Stimulated activated naive CD8-positive, alpha-beta T cell treated with anti-CD3 and anti-CD28 coated beads, Interleukin-15, amount 100 ng/mL, for 72 hours (primary cell): Measurements from ENCODE around the gene TRHDE.
A peak's percentile ranks its signal among the peaks of the same experiment; 100 is the strongest.

ENCODE experiments used
- ATAC-seq: fragments of 150-1000 bp; cut with Tn5 transposase; 2 replicates; pipeline ENCODE4 v1.10.0; 2021; ENCODE audit warnings: mild to moderate bottlenecking, moderate library complexity
- DNase-seq, 2 donors: peaks; one replicate each; pipeline ENCODE4 v3.0.0; 2021 to 2022
- H3K27ac Mint-ChIP-seq, 2 donors: one replicate each; pipeline ENCODE4 v1.8.0; 2022; ENCODE audit warnings: mild to moderate bottlenecking in 2 of 2, mixed read lengths in 2 of 2, moderate library complexity in 2 of 2
- H3K27me3 Mint-ChIP-seq: one replicate; pipeline ENCODE4 v1.8.0; 2022; ENCODE audit warnings: mixed read lengths
- H3K4me1 Mint-ChIP-seq: one replicate; pipeline ENCODE4 v1.8.0; 2022; ENCODE audit warnings: mild to moderate bottlenecking, mixed read lengths
- H3K4me3 Mint-ChIP-seq, 2 donors: one replicate each; pipeline ENCODE4 v1.8.0; 2022; ENCODE audit warnings: mild to moderate bottlenecking in 2 of 2, mixed read lengths in 2 of 2, moderate library complexity in 1 of 2
- H3K9me3 Mint-ChIP-seq, 2 donors: one replicate each; pipeline ENCODE4 v1.8.0; 2022; ENCODE audit warnings: mixed read lengths in 2 of 2

The TRHDE gene

DNA sequence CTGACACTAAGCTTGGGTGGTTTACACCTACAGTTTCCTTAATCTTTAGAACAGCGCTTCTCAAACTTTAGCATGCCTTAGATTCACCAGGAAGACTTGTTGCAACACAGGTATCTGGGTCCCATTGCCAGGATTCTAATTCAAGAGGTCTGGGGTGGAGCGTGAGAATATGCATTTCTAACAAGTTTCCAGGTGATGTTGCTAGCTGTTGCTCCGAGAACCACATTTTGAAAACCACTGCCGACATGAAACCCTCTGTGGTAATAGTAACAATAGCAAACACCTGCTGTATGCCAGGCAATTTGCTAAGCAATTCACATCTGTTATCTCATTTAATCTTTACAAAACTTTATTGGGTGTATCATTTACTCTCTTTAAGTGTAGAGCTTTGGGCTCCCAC lies 58.6 kb downstream of the TRHDE start:
- peaks cover 0 to 5% of the 10 kb centered on the region in 2 donors for H3K9me3 Mint-ChIP-seq
- no peak overlapping the region for H3K27ac Mint-ChIP-seq
- H3K4me1 Mint-ChIP-seq = no peaks in the 10 kb centered on the region

DNA sequence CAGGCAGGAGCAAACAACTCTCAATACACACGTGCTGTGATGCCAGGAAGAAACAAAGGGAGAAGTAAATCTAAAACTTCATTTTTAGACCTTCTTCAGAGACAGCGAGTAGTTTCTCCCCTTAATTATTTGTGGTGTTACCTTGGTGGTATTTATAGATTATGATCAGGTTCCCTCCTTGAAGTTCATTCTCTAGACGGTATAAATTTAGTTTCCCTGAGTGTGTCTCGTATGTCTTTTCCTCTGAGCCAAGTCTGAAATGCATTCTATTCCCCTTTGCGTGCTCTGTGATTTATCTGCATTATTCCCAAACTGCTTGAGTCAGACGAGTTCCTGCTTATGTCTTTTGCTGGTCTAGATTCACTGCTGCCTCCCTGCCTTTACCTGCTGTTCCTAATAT lies 65.2 kb downstream of the TRHDE start:
- Mint-ChIP-seq H3K27me3 (no peaks in the 10 kb centered on the region), H3K4me1 (no peaks in the 10 kb centered on the region), H3K9me3 (no peaks in the 10 kb centered on the region), H3K4me3 (no peak overlapping the region), H3K27ac (no peak overlapping the region)
- ATAC-seq = no peak
- no peak for DNase-seq

More for the DNA sequence above, 58.6 kb downstream of the TRHDE start:
- DNase-seq = no peak
- no peak for ATAC-seq
- Mint-ChIP-seq H3K27me3 (no peaks in the 10 kb centered on the region), H3K4me3 (no peak overlapping the region)

- no peak for ATAC-seq
- no peaks in the 10 kb centered on the region for H3K4me1 Mint-ChIP-seq
These were observed 65.8 kb downstream of the TRHDE start for GRCh38 chr12:72337946-72338345.

DNA sequence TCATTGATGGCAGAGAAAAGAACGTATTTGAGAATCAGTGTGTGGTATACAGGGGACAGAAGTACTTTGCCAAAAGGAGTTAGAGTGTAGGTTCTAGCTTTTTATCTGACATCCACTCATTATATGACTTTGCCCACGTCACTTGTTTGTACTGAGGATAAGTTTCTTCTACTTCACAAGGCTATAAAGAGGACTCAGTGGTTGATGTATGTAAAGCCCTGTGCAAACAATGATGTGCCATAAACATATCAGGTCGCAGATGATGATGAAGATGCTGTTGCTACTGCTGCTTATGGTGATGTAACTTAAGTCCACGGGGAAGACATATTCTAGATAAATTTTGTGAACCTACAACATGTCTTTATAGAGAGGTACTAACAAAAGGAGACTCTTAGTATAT lies 66.3 kb downstream of the TRHDE start:
- no peak overlapping the region for H3K27ac Mint-ChIP-seq
- ATAC-seq (no peak), DNase-seq (no peak)
- no peaks in the 10 kb centered on the region for H3K4me1 Mint-ChIP-seq
- no peak overlapping the region for H3K4me3 Mint-ChIP-seq
- H3K9me3 Mint-ChIP-seq = no peaks in the 10 kb centered on the region
- H3K27me3 Mint-ChIP-seq = no peaks in the 10 kb centered on the region

More at GRCh38 chr12:72337946-72338345, 65.8 kb downstream of the TRHDE start:
- H3K9me3 Mint-ChIP-seq = no peaks in the 10 kb centered on the region
- no peak for DNase-seq
- H3K27me3 Mint-ChIP-seq = no peaks in the 10 kb centered on the region
- no peak overlapping the region for H3K4me3 Mint-ChIP-seq
- H3K27ac Mint-ChIP-seq = no peak overlapping the region

DNA sequence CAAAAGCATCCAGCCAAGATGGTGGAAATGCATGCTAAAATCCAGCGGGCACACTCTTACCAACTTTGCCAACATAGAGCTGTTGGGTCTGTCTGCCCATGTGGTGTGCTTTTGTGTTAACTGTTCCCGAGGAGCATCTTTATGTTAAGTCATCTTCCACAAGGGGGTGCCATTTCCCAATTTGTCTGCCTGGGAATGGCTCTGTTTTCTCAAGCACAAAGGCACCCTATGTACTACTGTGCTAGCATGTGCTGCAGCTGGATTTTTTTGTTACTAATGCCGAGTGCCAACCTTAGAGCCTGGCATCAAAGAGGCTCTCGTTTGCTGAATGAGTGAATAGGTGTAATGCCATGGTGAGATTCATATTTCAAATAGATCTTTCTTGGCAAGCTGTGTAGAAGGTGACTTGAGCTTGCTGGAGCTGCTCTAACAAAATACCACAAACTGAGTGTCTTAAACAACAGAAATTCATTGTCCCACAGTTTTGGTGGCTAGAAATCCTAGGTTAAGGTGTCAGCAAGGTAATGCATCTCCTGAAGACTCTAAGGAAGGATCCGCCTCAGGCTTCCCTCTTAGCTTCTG lies 74.3 kb downstream of the TRHDE start:
- H3K27ac Mint-ChIP-seq = no peak overlapping the region
- no peaks in the 10 kb centered on the region for H3K4me1 Mint-ChIP-seq
- H3K4me3 Mint-ChIP-seq = no peak overlapping the region
- H3K27me3 Mint-ChIP-seq = no peaks in the 10 kb centered on the region
- H3K9me3 Mint-ChIP-seq = no peaks in the 10 kb centered on the region
- peak; percentile 75 for ATAC-seq
- peak; percentile 16 to 18 for DNase-seq

DNA sequence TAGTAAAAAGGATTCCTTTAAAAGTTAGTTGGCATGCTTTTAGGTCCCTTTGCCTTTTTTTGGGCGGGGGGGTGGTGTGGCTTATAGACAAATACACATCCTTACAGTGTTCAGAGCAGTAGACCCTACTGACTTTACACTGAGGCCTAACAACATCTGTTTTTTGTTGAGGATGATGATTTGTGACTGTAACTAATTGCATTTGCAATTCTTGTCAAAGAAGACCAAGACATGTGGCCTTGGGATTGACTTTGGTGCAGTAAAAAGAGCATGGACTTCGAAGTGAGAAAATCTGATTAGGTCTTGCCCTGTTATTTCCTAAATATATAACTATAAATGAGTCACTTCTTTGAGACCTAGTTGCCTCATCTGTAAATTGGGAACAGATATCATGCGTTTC lies 77.3 kb downstream of the TRHDE start:
- Mint-ChIP-seq H3K4me1 (no peaks in the 10 kb centered on the region), H3K4me3 (no peak overlapping the region), H3K9me3 (peaks cover 0 to 4% of the 10 kb centered on the region in 2 donors), H3K27ac (no peak overlapping the region), H3K27me3 (no peaks in the 10 kb centered on the region)
- no peak for DNase-seq
- no peak for ATAC-seq

- ATAC-seq (no peak), DNase-seq (no peak)
- Mint-ChIP-seq H3K27me3 (no peaks in the 10 kb centered on the region), H3K27ac (no peak overlapping the region), H3K9me3 (peaks cover 6 to 9% of the 10 kb centered on the region in 2 donors), H3K4me3 (no peak overlapping the region), H3K4me1 (no peaks in the 10 kb centered on the region)
These were observed 87.2 kb downstream of the TRHDE start for GRCh38 chr12:72359416-72359815.

DNA sequence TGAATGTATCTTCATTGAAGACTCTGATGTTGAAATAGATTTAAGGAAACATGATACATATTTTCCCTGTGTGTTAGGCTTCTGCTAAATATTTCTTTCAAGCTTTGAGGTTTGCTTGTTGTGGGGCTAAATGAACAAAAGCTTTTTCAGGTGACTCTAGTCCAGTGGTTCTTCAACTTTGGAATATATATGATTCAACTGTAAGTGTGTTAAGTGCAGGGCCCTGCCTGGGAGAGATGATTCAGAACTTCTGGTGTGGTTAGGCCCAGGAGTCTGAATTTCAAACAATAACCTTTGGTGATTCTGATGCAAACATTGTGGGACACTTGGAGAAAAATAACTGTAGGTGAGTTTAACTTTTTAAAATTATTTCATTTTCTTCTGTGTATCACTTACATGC lies 93.0 kb downstream of the TRHDE start:
- Mint-ChIP-seq H3K27ac (no peak overlapping the region), H3K9me3 (peaks cover 0 to 4% of the 10 kb centered on the region in 2 donors), H3K4me3 (no peak overlapping the region), H3K4me1 (no peaks in the 10 kb centered on the region), H3K27me3 (no peaks in the 10 kb centered on the region)
- DNase-seq (no peak), ATAC-seq (no peak)

- Mint-ChIP-seq H3K27ac (no peak overlapping the region), H3K27me3 (no peaks in the 10 kb centered on the region), H3K9me3 (peaks cover 0 to 4% of the 10 kb centered on the region in 2 donors), H3K4me1 (no peaks in the 10 kb centered on the region), H3K4me3 (no peak overlapping the region)
- ATAC-seq (no peak), DNase-seq (no peak)
These were observed 94.1 kb downstream of the TRHDE start for GRCh38 chr12:72366255-72366654.

DNA sequence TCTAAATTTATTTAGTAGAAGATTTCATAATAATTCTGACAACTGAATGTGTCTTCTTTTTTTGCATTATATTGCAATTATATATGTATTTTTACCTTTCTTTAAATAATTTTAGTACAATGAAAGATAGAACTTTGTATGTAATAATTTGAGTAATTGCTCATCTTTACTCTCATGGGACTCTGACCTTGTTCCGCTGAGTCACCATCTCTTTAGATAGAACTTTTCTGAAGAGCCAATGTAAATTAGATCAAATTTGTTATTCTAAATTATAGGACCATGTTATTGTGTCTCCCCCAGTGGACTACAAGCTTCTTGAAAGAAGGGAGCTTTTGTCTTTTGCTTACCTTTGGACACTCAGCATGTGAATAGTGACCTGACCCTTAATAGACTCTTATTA lies 96.1 kb downstream of the TRHDE start:
- DNase-seq (no peak), ATAC-seq (no peak)
- no peak overlapping the region for H3K4me3 Mint-ChIP-seq
- no peaks in the 10 kb centered on the region for H3K4me1 Mint-ChIP-seq
- no peak overlapping the region for H3K27ac Mint-ChIP-seq
- no peaks in the 10 kb centered on the region for H3K27me3 Mint-ChIP-seq
- peaks cover 0 to 4% of the 10 kb centered on the region in 2 donors for H3K9me3 Mint-ChIP-seq

DNA sequence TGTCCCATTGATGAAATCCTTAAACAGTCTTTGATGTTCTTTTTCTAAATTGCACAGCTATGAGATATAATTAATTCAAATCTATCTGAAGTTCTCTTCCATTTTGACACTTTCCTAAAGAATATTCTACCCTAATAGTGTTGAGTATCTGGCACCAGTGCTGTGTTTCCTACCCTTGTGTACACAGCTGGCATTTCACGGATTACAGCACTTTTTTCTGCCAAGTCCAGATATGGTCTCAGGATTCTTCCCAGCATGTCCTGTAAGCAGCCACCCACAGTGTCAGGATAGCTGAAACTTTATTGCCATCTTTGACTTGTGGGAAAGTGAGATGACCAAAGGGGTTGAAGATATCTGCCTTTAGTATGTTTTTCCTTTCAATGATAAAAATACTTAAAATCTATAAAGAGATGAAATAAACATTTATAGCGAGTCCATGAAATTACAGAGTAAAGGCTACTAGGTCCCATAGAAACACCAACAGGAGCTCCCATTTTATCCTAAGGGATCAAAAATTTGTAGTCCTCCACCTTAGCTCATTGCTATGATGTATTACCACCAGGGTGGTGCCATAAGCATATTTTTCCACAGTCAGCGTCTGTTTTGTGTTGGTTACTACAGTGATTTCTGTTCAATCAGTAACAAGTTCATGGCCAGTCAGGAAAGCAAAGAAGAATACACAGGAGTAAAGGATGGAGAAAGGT lies 96.7 kb downstream of the TRHDE start:
- DNase-seq = no peak
- Mint-ChIP-seq H3K4me3 (no peak overlapping the region), H3K9me3 (peaks cover 0 to 4% of the 10 kb centered on the region in 2 donors), H3K27ac (no peak overlapping the region), H3K27me3 (no peaks in the 10 kb centered on the region), H3K4me1 (no peaks in the 10 kb centered on the region)
- no peak for ATAC-seq

- ATAC-seq (no peak), DNase-seq (no peak)
- Mint-ChIP-seq H3K9me3 (peaks cover 0 to 4% of the 10 kb centered on the region in 2 donors), H3K4me3 (no peak overlapping the region), H3K27ac (no peak overlapping the region), H3K27me3 (no peaks in the 10 kb centered on the region), H3K4me1 (no peaks in the 10 kb centered on the region)
These were observed 97.3 kb downstream of the TRHDE start for GRCh38 chr12:72369423-72369959.

DNA sequence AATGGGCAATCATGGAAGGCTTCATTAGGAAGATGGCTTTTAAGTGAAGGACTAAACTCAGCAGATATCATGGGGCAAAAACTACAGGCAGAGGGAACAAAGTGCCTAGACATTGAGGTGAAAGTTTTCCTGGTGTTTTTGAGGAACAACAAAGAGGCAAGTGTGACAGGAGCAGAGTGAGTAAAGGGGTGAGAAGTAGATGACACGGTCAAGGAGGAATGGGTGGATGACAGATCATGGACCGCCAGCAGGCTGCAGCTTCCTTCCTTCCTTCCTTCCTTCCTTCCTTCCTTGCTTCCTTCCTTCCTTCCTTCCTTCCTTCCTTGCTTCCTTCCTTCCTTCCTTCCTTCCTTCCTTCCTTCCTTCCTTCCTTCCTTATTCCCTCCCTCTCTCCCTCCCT lies 108.3 kb downstream of the TRHDE start:
- Mint-ChIP-seq H3K9me3 (peaks cover 8 to 13% of the 10 kb centered on the region in 2 donors), H3K27me3 (no peaks in the 10 kb centered on the region), H3K4me3 (no peak overlapping the region), H3K27ac (no peak overlapping the region), H3K4me1 (no peaks in the 10 kb centered on the region)
- no peak for DNase-seq
- ATAC-seq = no peak

DNA sequence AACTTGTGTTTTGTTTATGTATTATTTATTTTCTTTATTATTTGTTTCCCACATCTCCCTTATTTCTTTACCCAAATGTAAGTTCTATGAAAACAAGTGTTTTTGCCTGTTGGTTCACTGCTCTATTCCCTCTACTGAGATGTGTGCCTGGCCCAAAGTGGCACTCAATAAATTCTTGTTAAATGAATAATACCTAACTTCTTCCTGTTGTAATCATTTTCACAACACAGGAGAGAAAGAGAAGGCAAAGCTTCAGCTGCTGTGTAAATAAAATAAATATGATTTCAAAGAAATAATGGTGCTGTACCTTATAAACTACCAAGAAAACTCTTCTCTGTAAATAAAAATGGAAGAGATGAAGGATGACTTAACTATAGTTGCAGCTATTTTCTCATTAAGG lies 116.2 kb downstream of the TRHDE start:
- ATAC-seq (no peak), DNase-seq (no peak)
- no peak overlapping the region for H3K4me3 Mint-ChIP-seq
- H3K9me3 Mint-ChIP-seq = peaks cover 7 to 15% of the 10 kb centered on the region in 2 donors
- no peaks in the 10 kb centered on the region for H3K27me3 Mint-ChIP-seq
- no peaks in the 10 kb centered on the region for H3K4me1 Mint-ChIP-seq
- no peak overlapping the region for H3K27ac Mint-ChIP-seq

DNA sequence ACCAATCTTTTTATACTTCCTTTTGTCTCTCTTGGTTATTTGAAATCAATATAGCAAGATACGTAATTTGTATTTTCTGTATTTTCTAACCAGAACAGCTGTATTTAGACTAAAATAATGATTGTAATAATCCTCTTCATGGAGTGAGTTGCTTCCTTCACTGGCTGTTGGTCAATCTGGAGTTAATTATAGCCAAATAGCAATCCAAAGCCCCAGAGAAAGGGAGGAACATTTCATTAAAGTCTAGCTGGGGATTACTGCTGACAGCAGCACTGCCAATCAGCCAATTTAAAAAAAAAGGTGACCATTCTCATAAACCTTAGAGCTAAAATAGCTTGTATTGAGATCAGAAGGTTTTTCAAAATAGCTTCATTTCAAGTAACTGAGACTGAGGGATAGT lies 118.0 kb downstream of the TRHDE start:
- Mint-ChIP-seq H3K4me1 (no peaks in the 10 kb centered on the region), H3K9me3 (peaks cover 7 to 15% of the 10 kb centered on the region in 2 donors), H3K27me3 (no peaks in the 10 kb centered on the region), H3K4me3 (no peak overlapping the region), H3K27ac (no peak overlapping the region)
- ATAC-seq = no peak
- no peak for DNase-seq

GRCh38 chr12:72406111-72406510 lies 133.9 kb downstream of the TRHDE start:
- H3K9me3 Mint-ChIP-seq = peaks cover 0 to 11% of the 10 kb centered on the region in 2 donors
- ATAC-seq = no peak
- no peak overlapping the region for H3K4me3 Mint-ChIP-seq
- H3K27ac Mint-ChIP-seq = no peak overlapping the region
- H3K27me3 Mint-ChIP-seq = no peaks in the 10 kb centered on the region
- no peak for DNase-seq
- no peaks in the 10 kb centered on the region for H3K4me1 Mint-ChIP-seq
